Effector memory CD8-positive, alpha-beta T cell (primary cell): Measurements from ENCODE around the gene SELENOI.

Source experiments
- ATAC-seq: fragments of 150-1000 bp; cut with Tn5 transposase; replicated peaks from 2 replicates; pipeline ENCODE4 v1.10.0; 2021; ENCODE audit warnings: mild to moderate bottlenecking, moderate library complexity
- DNase-seq, 3 experiments: peaks; one replicate each; pipeline ENCODE4 v3.0.0; 2021
- H3K27ac Mint-ChIP-seq, 2 donors: one replicate each; pipeline ENCODE4 v1.8.0; 2022; ENCODE audit warnings: mild to moderate bottlenecking in 2 of 2, mixed read lengths in 2 of 2, moderate library complexity in 2 of 2
- H3K27me3 Mint-ChIP-seq, 2 donors: one replicate each; pipeline ENCODE4 v1.8.0; 2022; ENCODE audit warnings: mixed read lengths in 2 of 2
- H3K36me3 Mint-ChIP-seq: one replicate; pipeline ENCODE4 v1.8.0; 2022; ENCODE audit warnings: mild to moderate bottlenecking, moderate library complexity, mixed read lengths; ENCODE audit not compliant: insufficient read depth
- H3K4me1 Mint-ChIP-seq, 2 donors: one replicate each; pipeline ENCODE4 v1.8.0; 2022; ENCODE audit warnings: low read depth in 2 of 2, mixed read lengths in 2 of 2
- H3K4me3 Mint-ChIP-seq, 2 donors: one replicate each; pipeline ENCODE4 v1.8.0; 2022; ENCODE audit warnings: mild to moderate bottlenecking in 2 of 2, mixed read lengths in 2 of 2, moderate library complexity in 2 of 2
- H3K9me3 Mint-ChIP-seq, 2 donors: one replicate each; pipeline ENCODE4 v1.8.0; 2022; ENCODE audit warnings: mixed read lengths in 2 of 2

The SELENOI gene

DNA sequence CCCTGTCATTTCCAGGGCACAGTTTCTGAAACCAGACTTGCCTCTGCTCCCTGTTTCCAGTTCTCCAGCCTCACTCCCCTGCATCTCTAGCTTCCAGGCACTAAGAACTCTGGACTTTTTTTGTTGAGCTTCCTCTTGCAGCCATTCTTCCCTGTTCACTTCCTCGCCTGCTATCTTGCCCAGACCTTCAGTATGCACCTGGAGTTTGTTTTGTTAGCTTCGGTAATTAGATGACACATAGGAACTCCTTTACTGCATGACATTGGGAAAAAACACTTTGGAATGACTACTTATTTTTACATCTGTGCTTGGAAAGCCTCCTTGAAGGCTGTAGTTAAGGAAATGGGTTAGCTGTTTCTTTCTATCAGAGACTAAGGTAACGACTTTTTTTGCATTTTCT, 96.8 kb downstream of the SELENOI start:
- ATAC-seq (no peak), DNase-seq (no peak)
- Mint-ChIP-seq H3K36me3 (no peaks in the 10 kb centered on the region), H3K27ac (no peak overlapping the region), H3K4me1 (peaks cover 0 to 1% of the 10 kb centered on the region in 2 donors), H3K27me3 (peaks cover 6 to 10% of the 10 kb centered on the region in 2 donors), H3K4me3 (no peak overlapping the region), H3K9me3 (no peaks in the 10 kb centered on the region)

DNA sequence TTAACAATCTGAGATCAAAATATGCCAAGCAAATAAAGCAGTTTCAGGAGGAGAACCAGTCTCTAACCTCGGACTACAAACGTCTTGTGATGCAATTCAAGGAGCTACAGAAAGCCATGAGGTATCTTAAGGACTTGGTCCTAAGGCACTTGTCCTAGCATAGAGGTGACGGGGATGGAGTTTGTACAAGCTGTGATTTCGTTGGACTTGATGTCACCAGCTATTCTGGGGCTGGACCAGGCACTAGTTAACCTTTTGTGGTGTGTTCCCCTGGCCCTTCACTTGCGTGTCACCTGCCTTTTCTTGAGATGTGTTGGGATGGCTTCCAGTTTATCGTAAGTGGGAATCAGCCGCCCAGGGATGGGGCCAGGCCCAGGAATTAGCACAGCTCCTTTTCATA, 98.3 kb downstream of the SELENOI start:
- Mint-ChIP-seq H3K27ac (no peak overlapping the region), H3K4me3 (no peak overlapping the region), H3K27me3 (peaks cover 10 to 14% of the 10 kb centered on the region in 2 donors), H3K9me3 (no peaks in the 10 kb centered on the region), H3K36me3 (no peaks in the 10 kb centered on the region), H3K4me1 (no peaks in the 10 kb centered on the region)
- DNase-seq (no peak), ATAC-seq (no peak)
